Endothelial cell of umbilical vein (primary cell): ENCODE data around the gene SLC22A4. TPM values are rescaled to one million over a fixed set of nuclear protein-coding genes. Genes with fewer than 3 reads are reported as not detected.

ENCODE experiments used
- BruUV-seq: library from RNA; stranded (reverse); fragments of 400-500 nt; replicated peaks from 2 replicates; lab custom pipeline; 2021; lab: Mats Ljungman, UMichigan
- CTCF ChIA-PET: fragments of 300-600, 350-600 bp; sonication (Branson Sonifier 250); formaldehyde crosslinking; loops from one replicate; lab custom pipeline; 2021; ENCODE audit warnings: antibody characterized with exemption, inconsistent platforms; lab: Charles Lee
- POLR2A ChIA-PET: fragments of 300-600, 350-600 bp; sonication (Branson Sonifier 250); formaldehyde crosslinking; loops from one replicate; lab custom pipeline; 2021; ENCODE audit warnings: antibody characterized with exemption, inconsistent platforms; lab: Charles Lee
- DNase-seq: peaks from one replicate; pipeline ENCODE4 v3.0.0-alpha.2; 2011; ENCODE audit warnings: low read depth, low spot score
- FAIRE-seq: peaks from 2 replicates; lab custom pipeline; 2011; peaks lifted over from hg19 to GRCh38; lab: Jason Lieb, UNC
- H2AFZ ChIP-seq: 2 replicates; pipeline ENCODE4 v1.6.0; 2012; ENCODE audit warnings: low read depth, low read length, control low read depth, inconsistent platforms
- H3K27ac ChIP-seq: 2 replicates; pipeline ENCODE4 v1.5.1; 2011; ENCODE audit warnings: low read depth, mild to moderate bottlenecking, control low read depth, low read length, moderate library complexity; ENCODE audit not compliant: insufficient read depth
- H3K27me3 ChIP-seq, 2 experiments: 2 replicates each; pipeline versions ENCODE4 v1.6.0 to v1.6.1; 2011; ENCODE audit warnings: low read length in 2 of 2, mixed read lengths in 1 of 2; ENCODE audit not compliant: control insufficient read depth in 2 of 2, insufficient read depth in 2 of 2
- H3K36me3 ChIP-seq, 2 experiments: 2 replicates in 1 of 2; 3 replicates in 1 of 2; pipeline ENCODE4 v1.5.1; 2011; ENCODE audit warnings: low read length in 2 of 2, mild to moderate bottlenecking in 1 of 2, moderate library complexity in 1 of 2; ENCODE audit not compliant: control insufficient read depth in 2 of 2, insufficient read depth in 2 of 2; ENCODE audit errors: extremely low read depth in 1 of 2
- H3K4me1 ChIP-seq: 3 replicates; pipeline ENCODE4 v1.5.1; 2011; ENCODE audit warnings: mild to moderate bottlenecking, low read length; ENCODE audit not compliant: control insufficient read depth, insufficient read depth; ENCODE audit errors: extremely low read depth
- H3K4me2 ChIP-seq: 2 replicates; pipeline ENCODE4 v1.6.1; 2011; ENCODE audit warnings: low read length, control low read depth, mixed read lengths; ENCODE audit not compliant: insufficient read depth
- H3K4me3 ChIP-seq, 3 experiments: fragments of 200-600 bp in 1 of 3; sonication (generic), shearing (Covaris generic) in 1 of 3; replicated peaks in 1 of 3; 2 replicates each; pipeline ENCODE4 v1.5.1; 2011 to 2016; ENCODE audit warnings: control low read depth in 3 of 3, low read length in 3 of 3, mild to moderate bottlenecking in 2 of 3, inconsistent platforms in 1 of 3, low read depth in 1 of 3, moderate library complexity in 1 of 3; ENCODE audit not compliant: insufficient read depth in 1 of 3
- H3K79me2 ChIP-seq: 2 replicates; pipeline ENCODE4 v1.6.0; 2012; ENCODE audit warnings: low read length, inconsistent platforms; ENCODE audit not compliant: control insufficient read depth, insufficient read depth
- H3K9ac ChIP-seq: replicated peaks from 2 replicates; pipeline ENCODE3; 2011; ENCODE audit warnings: low read length, control low read depth; ENCODE audit not compliant: insufficient read depth; ENCODE audit errors: extremely low read depth
- H3K9me1 ChIP-seq: replicated peaks from 3 replicates; pipeline ENCODE4 v1.6.0; 2011; ENCODE audit warnings: mild to moderate bottlenecking, low read length; ENCODE audit not compliant: control insufficient read depth, insufficient read depth; ENCODE audit errors: extremely low read depth
- H3K9me3 ChIP-seq: replicated peaks from 2 replicates; pipeline ENCODE4 v1.5.1; 2012; ENCODE audit warnings: low read length, inconsistent platforms; ENCODE audit not compliant: control insufficient read depth, insufficient read depth
- H4K20me1 ChIP-seq: replicated peaks from 2 replicates; pipeline ENCODE3; 2011; ENCODE audit warnings: mild to moderate bottlenecking, low read length; ENCODE audit not compliant: control insufficient read depth, insufficient read depth; ENCODE audit errors: extremely low read depth
- JUN ChIP-seq: IDR thresholded peaks from 2 replicates; pipeline ENCODE4 v1.6.1; 2011; ENCODE audit warnings: borderline replicate concordance, low read depth; ENCODE audit not compliant: insufficient read length, insufficient read depth
- POLR2A ChIP-seq: IDR thresholded peaks from 2 replicates; pipeline ENCODE4 v1.6.1; 2012; ENCODE audit warnings: low read depth, mild to moderate bottlenecking, control low read depth, low read length
- POLR2AphosphoS5 ChIP-seq: IDR thresholded peaks from 2 replicates; pipeline ENCODE4 v1.6.1; 2012; ENCODE audit warnings: low read depth, mild to moderate bottlenecking, control low read depth, low read length, moderate library complexity; ENCODE audit not compliant: insufficient read depth
- dilution Hi-C: fragments of 300-500 bp; cut with MboI; formaldehyde crosslinking; loops from one replicate; pipeline ENCODE4 v1.15.0; 2019; ENCODE audit warnings: low sequenced_read_pairs; ENCODE audit not compliant: extremely low pct_ligation_motif_present
- intact Hi-C: fragments of 100-400 bp; cut with micrococcal nuclease; formaldehyde crosslinking; loops from one replicate; pipeline ENCODE4 v1.10.0; 2022
- polyA plus RNA-seq, 4 experiments: library from polyadenylated mRNA; depleted of rRNA in 3 of 4; stranded (reverse) in 3 of 4; unstranded in 1 of 4; fragments of >200 nt; gene quantifications; 2 replicates each; pipeline versions ENCODE4 v1.2.1 to v1.2.3, GENCODE V29; 2011 to 2012; ENCODE audit warnings: missing spikeins in 1 of 4
- total RNA-seq: library from RNA; stranded (reverse); gene quantifications from 2 replicates; pipeline ENCODE4 v1.2.3, GENCODE V29; 2021
- TF ChIP-seq, protein P1 (sequence below): IDR thresholded peaks from 2 replicates; pipeline ENCODE4 v1.6.1; 2011; ENCODE audit not compliant: insufficient read depth, insufficient read length

Gene SLC22A4
- total and polyA plus RNA-seq, 2 donors (not counting 3 experiments of a cell fraction or from before 2014, with no cell fraction given) = 4.9 to 6.9 TPM

GRCh38 chr5:132280371-132281240 lies 13.6 kb upstream of the SLC22A4 start:
- H3K4me3 ChIP-seq = no peak overlapping the region
- H3K9ac ChIP-seq = no peak overlapping the region
- FAIRE-seq (no peak), DNase-seq (no peak)
- intact Hi-C loops = no loop called here
- H3K4me2 ChIP-seq = no peak overlapping the region
- no peaks in the 10 kb centered on the region for H4K20me1 ChIP-seq
- H3K27ac ChIP-seq = no peak overlapping the region
- ChIA-PET POLR2A (interaction anchor here (1.2 kb wide), 1 partner anchor 14 kb away, joined by 5 read pairs; the partner anchor contains the start of gene SLC22A4), CTCF (interaction anchor here (0.6 to 2.7 kb wide), 5 partner anchors 8 to 55 kb away, joined by 3 to 21 read pairs (median 5); partner anchors contain the start of gene SLC22A4)
- H3K79me2 ChIP-seq = no peaks in the 10 kb centered on the region
- peaks cover 0 to 2% of the 10 kb centered on the region in 2 experiments for H3K27me3 ChIP-seq
- H3K4me1 ChIP-seq = no peaks in the 10 kb centered on the region
- dilution Hi-C loops = no loop called here
- BruUV-seq = no TSS peak
- H3K9me1 ChIP-seq = no peaks in the 10 kb centered on the region
- no peak overlapping the region for H2AFZ ChIP-seq
- H3K9me3 ChIP-seq = no peaks in the 10 kb centered on the region
- no peaks in the 10 kb centered on the region for H3K36me3 ChIP-seq
- TF ChIP-seq JUN (no peak), POLR2A (no peak), POLR2AphosphoS5 (no peak)
- TF ChIP-seq, protein P1, sequence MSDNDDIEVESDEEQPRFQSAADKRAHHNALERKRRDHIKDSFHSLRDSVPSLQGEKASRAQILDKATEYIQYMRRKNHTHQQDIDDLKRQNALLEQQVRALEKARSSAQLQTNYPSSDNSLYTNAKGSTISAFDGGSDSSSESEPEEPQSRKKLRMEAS = no peak
